ENCODE data around the gene TXNDC5. TPM values are rescaled to one million over a fixed set of nuclear protein-coding genes. Genes with fewer than 3 reads are reported as not detected.
A peak's percentile ranks its signal among the peaks of the same experiment; 100 is the strongest.

The TXNDC5 gene
- total RNA-seq (2014; rRNA removed; shearing (Covaris generic)) (280 and 319 TPM in 2 replicates), total RNA-seq (2022) (312 and 363 TPM in 2 replicates), Bru-seq, nascent RNA (percentile 87 among the genes with signal in this experiment), BruChase-seq, experiment 1, labeled RNA remaining after a 6-hour chase (percentile 98 among the genes with signal in this experiment), BruChase-seq, experiment 2, labeled RNA remaining after a 2-hour chase (percentile 97 among the genes with signal in this experiment)
- long read RNA-seq, transcript TXNDC5-201 (10 exons, 2,964 nt) = major isoform, 825 of 917 reads
- long read RNA-seq, transcript TXNDC5-202 (4 exons, 2,704 nt) = minor isoform, 15 of 917 reads
- long read RNA-seq, partial matches to known transcripts = 20 of 917 reads
- long read RNA-seq, other reads (novel, unspliced or antisense) = 53 of 917 reads

- ChIA-PET POLR2A (interaction anchor here (0.6 to 5.2 kb wide), 7 partner anchors 7 to 1800 kb away, joined by 3 to 39 read pairs (median 5); no protein-coding TSS in a partner anchor), CTCF (ENCODE audit: unreplicated experiment) (interaction anchor here (0.6 to 1.1 kb wide), 2 partner anchors 11 to 1326 kb away, joined by 3 read pairs; no protein-coding TSS in a partner anchor)
- Histone ChIP-seq H2AFZ (ENCODE audit: low read length) (peak within 1 kb of the TSS; percentile 44; the same call in 1 of the 2 replicates), H3K79me2 (ENCODE audit: insufficient read depth, low read depth, low read length) (peaks cover 46% of the 10 kb centered on the region), H3K4me2 (ENCODE audit: low read length) (peak within 1 kb of the TSS; percentile 98), H3K9me2 (ENCODE audit: insufficient read depth, low read length) (no peaks in the 10 kb centered on the region), H4K20me1 (ENCODE audit: insufficient read depth, low read length) (peaks cover 6% of the 10 kb centered on the region; the same call in 1 of the 2 replicates), H3K27ac (ENCODE audit: low read depth, low read length, poor library complexity, severe bottlenecking) (peak within 1 kb of the TSS; percentile 96), H3K36me3 (ENCODE audit: insufficient read depth, low read length) (peaks cover 43% of the 10 kb centered on the region), H3K4me1 (ENCODE audit: insufficient read depth, low read length, poor library complexity, severe bottlenecking) (peaks cover 78% of the 10 kb centered on the region), H3K4me3 (ENCODE audit: low read depth, low read length, poor library complexity, severe bottlenecking) (peak within 1 kb of the TSS; percentile 92), H3K9me3 (ENCODE audit: low read length) (peaks cover 4% of the 10 kb centered on the region; the same call in 1 of the 2 replicates)
- intact Hi-C loops (cut with micrococcal nuclease; ENCODE audit: unreplicated experiment) = loop anchor here (2.0 to 10.0 kb wide), 2 partner anchors 82 to 1326 kb away; partner anchors contain the start of gene LY86
- DNase-seq (ENCODE audit: low spot score) = peak; percentile 75
- TF ChIP-seq EZH2phosphoT487 (IDR thresholded peaks at IDR 0.05; ENCODE audit: borderline replicate concordance, low read depth, low read length) = no peak
- TF ChIP-seq, protein P1, sequence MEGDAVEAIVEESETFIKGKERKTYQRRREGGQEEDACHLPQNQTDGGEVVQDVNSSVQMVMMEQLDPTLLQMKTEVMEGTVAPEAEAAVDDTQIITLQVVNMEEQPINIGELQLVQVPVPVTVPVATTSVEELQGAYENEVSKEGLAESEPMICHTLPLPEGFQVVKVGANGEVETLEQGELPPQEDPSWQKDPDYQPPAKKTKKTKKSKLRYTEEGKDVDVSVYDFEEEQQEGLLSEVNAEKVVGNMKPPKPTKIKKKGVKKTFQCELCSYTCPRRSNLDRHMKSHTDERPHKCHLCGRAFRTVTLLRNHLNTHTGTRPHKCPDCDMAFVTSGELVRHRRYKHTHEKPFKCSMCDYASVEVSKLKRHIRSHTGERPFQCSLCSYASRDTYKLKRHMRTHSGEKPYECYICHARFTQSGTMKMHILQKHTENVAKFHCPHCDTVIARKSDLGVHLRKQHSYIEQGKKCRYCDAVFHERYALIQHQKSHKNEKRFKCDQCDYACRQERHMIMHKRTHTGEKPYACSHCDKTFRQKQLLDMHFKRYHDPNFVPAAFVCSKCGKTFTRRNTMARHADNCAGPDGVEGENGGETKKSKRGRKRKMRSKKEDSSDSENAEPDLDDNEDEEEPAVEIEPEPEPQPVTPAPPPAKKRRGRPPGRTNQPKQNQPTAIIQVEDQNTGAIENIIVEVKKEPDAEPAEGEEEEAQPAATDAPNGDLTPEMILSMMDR (conservative IDR thresholded peaks at IDR 0.05; ENCODE audit: low read length) = no peak
- BruUV-seq (replicated peaks) = no TSS peak
These were observed at the start of gene TXNDC5 for GRCh38 chr6:7910654-7911344. Gene TXNDC5, minus strand, starts transcription at chr6:7910788. Its CDS starts 12 bp downstream, at chr6:7910776.

- no peak overlapping the region for H3K4me3 ChIP-seq (ENCODE audit: low read depth, low read length, poor library complexity, severe bottlenecking)
- H3K36me3 ChIP-seq (ENCODE audit: insufficient read depth, low read length) = no peaks in the 10 kb centered on the region; the same call in 1 of the 2 replicates
- peaks cover 25% of the 10 kb centered on the region for H3K4me1 ChIP-seq (ENCODE audit: insufficient read depth, low read length, poor library complexity, severe bottlenecking)
- no peak for TF ChIP-seq EZH2phosphoT487 (IDR thresholded peaks at IDR 0.05; ENCODE audit: borderline replicate concordance, low read depth, low read length)
- TF ChIP-seq, protein P1 (conservative IDR thresholded peaks at IDR 0.05; ENCODE audit: low read length) = no peak
- ChIA-PET POLR2A (interaction anchor here (0.8 to 6.1 kb wide), 9 partner anchors 9 to 241 kb away, joined by 3 to 55 read pairs (median 5); no protein-coding TSS in a partner anchor), CTCF (ENCODE audit: unreplicated experiment) (interaction anchor here (0.6 to 1.9 kb wide), 3 partner anchors 9 to 42 kb away, joined by 4 to 5 read pairs (median 4); no protein-coding TSS in a partner anchor)
- BruUV-seq (replicated peaks) = no TSS peak
- no peaks in the 10 kb centered on the region; the same call in 1 of the 2 replicates for H3K9me3 ChIP-seq (ENCODE audit: low read length)
- no peaks in the 10 kb centered on the region for H4K20me1 ChIP-seq (ENCODE audit: insufficient read depth, low read length)
- no peak for DNase-seq (ENCODE audit: low spot score)
- no peak overlapping the region for H3K4me2 ChIP-seq (ENCODE audit: low read length)
- H3K9me2 ChIP-seq (ENCODE audit: insufficient read depth, low read length) = no peaks in the 10 kb centered on the region
- H3K27ac ChIP-seq (ENCODE audit: low read depth, low read length, poor library complexity, severe bottlenecking) = no peak overlapping the region
- H2AFZ ChIP-seq (ENCODE audit: low read length) = no peak overlapping the region
- intact Hi-C loops (cut with micrococcal nuclease; ENCODE audit: unreplicated experiment) = no loop called here
- H3K79me2 ChIP-seq (ENCODE audit: insufficient read depth, low read depth, low read length) = no peaks in the 10 kb centered on the region
These were observed 49.6 kb upstream of the TXNDC5 start for GRCh38 chr6:7960141-7960540.

Measured in OCI-LY7 (cell line).